HT-29 (cell line): ENCODE data around the gene NUP93. TPM values are rescaled to one million over a fixed set of nuclear protein-coding genes. Genes with fewer than 3 reads are reported as not detected.
"Not testable (repeated sequence)": the region's sequence is repeated elsewhere in the genome, so short reads cannot be mapped to it uniquely, and the experiment has no call there.

ENCODE experiments used
- DNase-seq: peaks from one replicate; pipeline ENCODE4 v3.0.0-alpha.2; 2015; ENCODE audit warnings: low spot score
- total RNA-seq: library from RNA; depleted of rRNA; stranded (reverse); fragments of >200 nt; shearing (Covaris generic); gene quantifications from 2 replicates; pipeline ENCODE4 v1.2.3, GENCODE V29; 2014

The NUP93 gene
- total RNA-seq, 1 experiment from 2014 or later = 94.6 TPM

- no peak for DNase-seq
These were observed 46.6 kb downstream of the NUP93 start for GRCh38 chr16:56776562-56776961.

- DNase-seq = no peak
These were observed 47.1 kb downstream of the NUP93 start for GRCh38 chr16:56777001-56777400.

GRCh38 chr16:56777482-56777881 is 47.6 kb downstream of the NUP93 start:
- no peak for DNase-seq

- DNase-seq = no peak
These were observed 50.0 kb downstream of the NUP93 start for GRCh38 chr16:56779906-56780305.

GRCh38 chr16:56780646-56781045 is 50.7 kb downstream of the NUP93 start:
- no peak for DNase-seq

GRCh38 chr16:56781528-56781961 is 51.6 kb downstream of the NUP93 start:
- peak; percentile 7 for DNase-seq

- DNase-seq = no peak
These were observed 53.4 kb downstream of the NUP93 start for GRCh38 chr16:56783344-56783743.

GRCh38 chr16:56785317-56785716 is 55.4 kb downstream of the NUP93 start:
- DNase-seq = no peak

GRCh38 chr16:56787167-56787566 is 57.2 kb downstream of the NUP93 start:
- DNase-seq = no peak

GRCh38 chr16:56788435-56788834 is 58.5 kb downstream of the NUP93 start:
- DNase-seq = no peak

- DNase-seq = peak; percentile 70
These were observed 59.4 kb downstream of the NUP93 start for GRCh38 chr16:56789360-56789759.

GRCh38 chr16:56792967-56793366 is 63.0 kb downstream of the NUP93 start:
- no peak for DNase-seq

- peak; percentile 28 for DNase-seq
These were observed 63.6 kb downstream of the NUP93 start for GRCh38 chr16:56793492-56793891.

- DNase-seq = no peak
These were observed 65.1 kb downstream of the NUP93 start for GRCh38 chr16:56795011-56795410.

GRCh38 chr16:56797038-56797437 is 67.1 kb downstream of the NUP93 start:
- not testable (repeated sequence) for DNase-seq

GRCh38 chr16:56797861-56798260 is 67.9 kb downstream of the NUP93 start:
- no peak for DNase-seq

- DNase-seq = no peak
These were observed 69.0 kb downstream of the NUP93 start for GRCh38 chr16:56798955-56799354.

GRCh38 chr16:56800355-56800754 is 70.4 kb downstream of the NUP93 start:
- no peak for DNase-seq

- no peak for DNase-seq
These were observed 71.8 kb downstream of the NUP93 start for GRCh38 chr16:56801762-56802161.

GRCh38 chr16:56807011-56807675 is 77.2 kb downstream of the NUP93 start:
- DNase-seq = peak; percentile 6

GRCh38 chr16:56807676-56808067 is 77.7 kb downstream of the NUP93 start:
- not testable (repeated sequence) for DNase-seq

- no peak for DNase-seq
These were observed 81.0 kb downstream of the NUP93 start for GRCh38 chr16:56810954-56811353.

GRCh38 chr16:56811602-56812001 is 81.7 kb downstream of the NUP93 start:
- DNase-seq = not testable (repeated sequence)

GRCh38 chr16:56812884-56813283 is 83.0 kb downstream of the NUP93 start:
- no peak for DNase-seq
